Memory B cell (primary cell): ENCODE results near the gene MPRIP.

Experiments
- ATAC-seq: fragments of 150-1000 bp; cut with Tn5 transposase; 2 replicates; pipeline ENCODE4 v1.10.0; 2021; ENCODE audit warnings: low read depth, mild to moderate bottlenecking, moderate library complexity
- DNase-seq, 2 donors: peaks; one replicate each; pipeline ENCODE4 v3.0.0; 2022; ENCODE audit warnings: low spot score in 2 of 2
- H3K27ac Mint-ChIP-seq: one replicate; pipeline ENCODE4 v1.8.0; 2022; ENCODE audit warnings: mild to moderate bottlenecking, moderate library complexity, mixed read lengths
- H3K27me3 Mint-ChIP-seq: one replicate; pipeline ENCODE4 v1.8.0; 2022; ENCODE audit warnings: mixed read lengths
- H3K36me3 Mint-ChIP-seq: one replicate; pipeline ENCODE4 v1.8.0; 2022; ENCODE audit warnings: mild to moderate bottlenecking, mixed read lengths
- H3K4me1 Mint-ChIP-seq: one replicate; pipeline ENCODE4 v1.8.0; 2022; ENCODE audit warnings: mixed read lengths
- H3K4me3 Mint-ChIP-seq: one replicate; pipeline ENCODE4 v1.8.0; 2022; ENCODE audit warnings: mild to moderate bottlenecking, moderate library complexity, mixed read lengths
- H3K9me3 Mint-ChIP-seq: one replicate; pipeline ENCODE4 v1.8.0; 2022; ENCODE audit warnings: mixed read lengths

The MPRIP gene

GRCh38 chr17:17147821-17148220 is 105.6 kb downstream of the MPRIP start:
- Mint-ChIP-seq H3K36me3 (peaks cover 33% of the 10 kb centered on the region), H3K27me3 (no peaks in the 10 kb centered on the region), H3K4me3 (no peak overlapping the region), H3K4me1 (peaks cover 7% of the 10 kb centered on the region), H3K27ac (no peak overlapping the region), H3K9me3 (no peaks in the 10 kb centered on the region)
- DNase-seq (no peak), ATAC-seq (no peak)

GRCh38 chr17:17149520-17150447 is 107.5 kb downstream of the MPRIP start:
- ATAC-seq (no peak), DNase-seq (no peak)
- Mint-ChIP-seq H3K27me3 (no peaks in the 10 kb centered on the region), H3K27ac (peak overlapping the region; percentile 75), H3K36me3 (peaks cover 43% of the 10 kb centered on the region), H3K4me1 (peaks cover 7% of the 10 kb centered on the region), H3K9me3 (no peaks in the 10 kb centered on the region), H3K4me3 (no peak overlapping the region)

GRCh38 chr17:17150448-17150800 is 108.2 kb downstream of the MPRIP start:
- no peak for ATAC-seq

GRCh38 chr17:17151055-17151454 is 108.8 kb downstream of the MPRIP start:
- Mint-ChIP-seq H3K9me3 (no peaks in the 10 kb centered on the region), H3K4me1 (peaks cover 7% of the 10 kb centered on the region), H3K27ac (peak overlapping the region; percentile 60), H3K4me3 (no peak overlapping the region), H3K27me3 (no peaks in the 10 kb centered on the region), H3K36me3 (peaks cover 39% of the 10 kb centered on the region)
- ATAC-seq = no peak
- no peak for DNase-seq

More at GRCh38 chr17:17150448-17150800, 108.2 kb downstream of the MPRIP start:
- no peak for DNase-seq
- Mint-ChIP-seq H3K9me3 (no peaks in the 10 kb centered on the region), H3K27me3 (no peaks in the 10 kb centered on the region), H3K4me3 (no peak overlapping the region), H3K27ac (peak overlapping the region; percentile 75), H3K4me1 (peaks cover 7% of the 10 kb centered on the region), H3K36me3 (peaks cover 41% of the 10 kb centered on the region)

- Mint-ChIP-seq H3K4me3 (no peak overlapping the region), H3K4me1 (peaks cover 7% of the 10 kb centered on the region), H3K9me3 (no peaks in the 10 kb centered on the region), H3K36me3 (peaks cover 39% of the 10 kb centered on the region), H3K27me3 (no peaks in the 10 kb centered on the region), H3K27ac (peak overlapping the region; percentile 60)
- DNase-seq = no peak
- ATAC-seq = no peak
These were observed 109.3 kb downstream of the MPRIP start for GRCh38 chr17:17151541-17151940.

GRCh38 chr17:17151962-17152361 is 109.7 kb downstream of the MPRIP start:
- Mint-ChIP-seq H3K4me1 (peaks cover 7% of the 10 kb centered on the region), H3K27ac (peak overlapping the region; percentile 73), H3K27me3 (no peaks in the 10 kb centered on the region), H3K9me3 (no peaks in the 10 kb centered on the region), H3K4me3 (no peak overlapping the region), H3K36me3 (peaks cover 40% of the 10 kb centered on the region)
- ATAC-seq (no peak), DNase-seq (no peak)

GRCh38 chr17:17152385-17152784 is 110.1 kb downstream of the MPRIP start:
- Mint-ChIP-seq H3K27me3 (no peaks in the 10 kb centered on the region), H3K36me3 (peaks cover 43% of the 10 kb centered on the region), H3K27ac (peak overlapping the region; percentile 73), H3K4me3 (no peak overlapping the region), H3K9me3 (no peaks in the 10 kb centered on the region), H3K4me1 (peaks cover 7% of the 10 kb centered on the region)
- ATAC-seq (no peak), DNase-seq (no peak)

- Mint-ChIP-seq H3K4me1 (peaks cover 7% of the 10 kb centered on the region), H3K36me3 (peaks cover 39% of the 10 kb centered on the region), H3K9me3 (no peaks in the 10 kb centered on the region), H3K4me3 (no peak overlapping the region), H3K27ac (no peak overlapping the region), H3K27me3 (no peaks in the 10 kb centered on the region)
- no peak for ATAC-seq
- DNase-seq = no peak
These were observed 110.8 kb downstream of the MPRIP start for GRCh38 chr17:17153071-17153470.

GRCh38 chr17:17153709-17154108 is 111.5 kb downstream of the MPRIP start:
- DNase-seq (no peak), ATAC-seq (no peak)

GRCh38 chr17:17154556-17154955 is 112.3 kb downstream of the MPRIP start:
- H3K27ac Mint-ChIP-seq = no peak overlapping the region
- peaks cover 41% of the 10 kb centered on the region for H3K36me3 Mint-ChIP-seq
- no peak overlapping the region for H3K4me3 Mint-ChIP-seq
- H3K9me3 Mint-ChIP-seq = no peaks in the 10 kb centered on the region
- peaks cover 7% of the 10 kb centered on the region for H3K4me1 Mint-ChIP-seq
- ATAC-seq (no peak), DNase-seq (no peak)
- no peaks in the 10 kb centered on the region for H3K27me3 Mint-ChIP-seq

More at GRCh38 chr17:17153709-17154108, 111.5 kb downstream of the MPRIP start:
- Mint-ChIP-seq H3K27me3 (no peaks in the 10 kb centered on the region), H3K4me1 (peaks cover 7% of the 10 kb centered on the region), H3K4me3 (no peak overlapping the region), H3K36me3 (peaks cover 39% of the 10 kb centered on the region), H3K27ac (no peak overlapping the region), H3K9me3 (no peaks in the 10 kb centered on the region)

- H3K27ac Mint-ChIP-seq = no peak overlapping the region
- no peaks in the 10 kb centered on the region for H3K9me3 Mint-ChIP-seq
- no peaks in the 10 kb centered on the region for H3K27me3 Mint-ChIP-seq
- peaks cover 3% of the 10 kb centered on the region for H3K4me1 Mint-ChIP-seq
- DNase-seq (no peak), ATAC-seq (no peak)
- H3K4me3 Mint-ChIP-seq = no peak overlapping the region
- H3K36me3 Mint-ChIP-seq = peaks cover 40% of the 10 kb centered on the region
These were observed 112.7 kb downstream of the MPRIP start for GRCh38 chr17:17154981-17155380.

GRCh38 chr17:17155568-17155967 is 113.3 kb downstream of the MPRIP start:
- DNase-seq = no peak
- Mint-ChIP-seq H3K27me3 (no peaks in the 10 kb centered on the region), H3K4me3 (no peak overlapping the region), H3K27ac (no peak overlapping the region), H3K9me3 (no peaks in the 10 kb centered on the region), H3K36me3 (peaks cover 37% of the 10 kb centered on the region), H3K4me1 (no peaks in the 10 kb centered on the region)
- ATAC-seq = no peak

GRCh38 chr17:17156107-17156506 is 113.8 kb downstream of the MPRIP start:
- DNase-seq (no peak), ATAC-seq (no peak)
- H3K27me3 Mint-ChIP-seq = no peaks in the 10 kb centered on the region
- H3K27ac Mint-ChIP-seq = no peak overlapping the region
- H3K4me3 Mint-ChIP-seq = no peak overlapping the region
- no peaks in the 10 kb centered on the region for H3K4me1 Mint-ChIP-seq
- peaks cover 39% of the 10 kb centered on the region for H3K36me3 Mint-ChIP-seq
- H3K9me3 Mint-ChIP-seq = no peaks in the 10 kb centered on the region

GRCh38 chr17:17156511-17156910 is 114.3 kb downstream of the MPRIP start:
- Mint-ChIP-seq H3K27me3 (no peaks in the 10 kb centered on the region), H3K4me1 (no peaks in the 10 kb centered on the region), H3K9me3 (no peaks in the 10 kb centered on the region), H3K36me3 (peaks cover 37% of the 10 kb centered on the region), H3K4me3 (no peak overlapping the region), H3K27ac (peak overlapping the region; percentile 64)
- DNase-seq (no peak), ATAC-seq (no peak)

- Mint-ChIP-seq H3K27ac (peak overlapping the region; percentile 64), H3K36me3 (peaks cover 38% of the 10 kb centered on the region), H3K9me3 (no peaks in the 10 kb centered on the region), H3K4me3 (no peak overlapping the region), H3K27me3 (no peaks in the 10 kb centered on the region), H3K4me1 (no peaks in the 10 kb centered on the region)
- no peak for DNase-seq
- ATAC-seq = no peak
These were observed 114.8 kb downstream of the MPRIP start for GRCh38 chr17:17157041-17157440.
